AG20443 (cell line): Measurements from ENCODE around the gene GP5.
A peak's percentile ranks its signal among the peaks of the same experiment; 100 is the strongest.

Experiments used
- DNase-seq: peaks from one replicate; pipeline ENCODE4 v3.0.0; 2012; ENCODE audit warnings: low spot score, mixed read lengths

GP5 gene, protein sequence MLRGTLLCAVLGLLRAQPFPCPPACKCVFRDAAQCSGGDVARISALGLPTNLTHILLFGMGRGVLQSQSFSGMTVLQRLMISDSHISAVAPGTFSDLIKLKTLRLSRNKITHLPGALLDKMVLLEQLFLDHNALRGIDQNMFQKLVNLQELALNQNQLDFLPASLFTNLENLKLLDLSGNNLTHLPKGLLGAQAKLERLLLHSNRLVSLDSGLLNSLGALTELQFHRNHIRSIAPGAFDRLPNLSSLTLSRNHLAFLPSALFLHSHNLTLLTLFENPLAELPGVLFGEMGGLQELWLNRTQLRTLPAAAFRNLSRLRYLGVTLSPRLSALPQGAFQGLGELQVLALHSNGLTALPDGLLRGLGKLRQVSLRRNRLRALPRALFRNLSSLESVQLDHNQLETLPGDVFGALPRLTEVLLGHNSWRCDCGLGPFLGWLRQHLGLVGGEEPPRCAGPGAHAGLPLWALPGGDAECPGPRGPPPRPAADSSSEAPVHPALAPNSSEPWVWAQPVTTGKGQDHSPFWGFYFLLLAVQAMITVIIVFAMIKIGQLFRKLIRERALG

DNA sequence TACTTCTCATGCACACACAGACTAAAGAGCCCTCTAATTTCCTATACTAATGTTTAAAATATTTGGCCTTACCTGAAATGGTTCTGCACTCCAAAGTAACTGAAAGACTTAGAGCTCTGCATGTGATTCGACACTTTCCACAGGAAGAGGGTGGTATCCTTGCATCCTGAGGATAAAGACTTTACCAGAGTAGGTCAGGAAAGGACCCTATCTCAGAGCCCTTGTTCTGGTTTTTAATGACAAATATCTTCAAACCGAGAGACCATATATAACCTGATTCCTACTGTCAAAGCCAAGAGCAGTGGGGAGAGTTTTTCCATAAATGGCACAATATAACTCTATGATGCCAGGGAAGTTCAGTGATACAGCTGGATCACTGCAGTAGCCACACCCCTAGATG lies at the start of gene GP5:
Gene GP5, minus strand, starts transcription at position 101 of the 400 bp plus-strand sequence. CDS start 984 bp downstream, outside the sequence.
- DNase-seq = no peak

DNA sequence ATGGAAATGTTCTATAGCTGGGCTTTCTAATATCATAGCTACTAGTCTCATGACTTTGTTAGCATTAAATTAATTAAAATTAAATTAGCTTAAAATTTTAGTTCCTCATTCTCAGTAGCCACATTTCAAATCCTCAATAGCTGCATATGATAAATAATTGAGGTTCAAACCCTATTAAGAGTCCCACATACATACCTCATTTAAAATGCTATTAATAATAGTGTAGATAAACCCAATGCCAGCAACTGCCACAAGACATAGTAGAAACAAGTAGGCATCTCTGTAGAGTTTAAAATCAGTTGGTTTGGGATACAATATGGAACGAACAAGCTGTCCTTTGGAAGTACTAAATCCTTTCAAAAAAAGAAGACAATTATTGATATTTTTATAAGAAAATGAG lies 48.6 kb upstream of the GP5 start:
- DNase-seq = no peak

DNA sequence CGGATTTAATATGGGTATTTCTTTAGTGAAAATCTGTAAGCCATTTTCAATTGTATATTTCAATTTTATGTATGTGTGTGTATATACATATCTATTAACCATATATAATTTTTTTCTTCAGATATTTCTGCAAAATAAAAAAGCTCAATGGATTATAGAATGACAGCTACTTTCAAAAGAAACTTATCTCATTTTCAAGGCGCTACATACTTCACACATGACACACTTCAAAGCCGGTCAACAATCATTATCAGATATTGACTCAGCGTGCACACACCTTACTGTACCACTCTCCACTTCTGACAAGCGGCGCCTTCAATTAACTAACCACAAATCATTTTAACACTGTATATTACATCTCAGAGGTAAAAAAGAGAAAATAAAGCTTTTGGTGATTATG lies 48.1 kb upstream of the GP5 start:
- DNase-seq = no peak

DNA sequence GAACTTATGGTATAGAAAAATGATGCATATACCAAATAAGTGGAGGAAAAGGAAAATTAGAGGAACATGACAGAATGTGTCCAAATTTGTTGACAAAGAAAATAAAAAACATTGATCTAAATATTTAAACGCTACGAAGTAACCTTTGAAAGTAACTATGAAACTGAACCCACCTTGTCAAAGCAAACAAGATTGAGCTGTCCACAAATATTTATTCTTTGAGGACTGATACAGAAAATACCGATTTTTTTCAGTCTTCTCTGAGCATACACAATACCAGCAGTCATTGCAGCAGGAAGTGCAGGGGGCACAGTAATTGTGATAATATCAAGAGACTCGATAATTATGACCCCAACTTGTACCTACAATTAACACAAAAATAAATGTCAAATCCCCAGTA lies 47.7 kb upstream of the GP5 start:
- no peak for DNase-seq

DNA sequence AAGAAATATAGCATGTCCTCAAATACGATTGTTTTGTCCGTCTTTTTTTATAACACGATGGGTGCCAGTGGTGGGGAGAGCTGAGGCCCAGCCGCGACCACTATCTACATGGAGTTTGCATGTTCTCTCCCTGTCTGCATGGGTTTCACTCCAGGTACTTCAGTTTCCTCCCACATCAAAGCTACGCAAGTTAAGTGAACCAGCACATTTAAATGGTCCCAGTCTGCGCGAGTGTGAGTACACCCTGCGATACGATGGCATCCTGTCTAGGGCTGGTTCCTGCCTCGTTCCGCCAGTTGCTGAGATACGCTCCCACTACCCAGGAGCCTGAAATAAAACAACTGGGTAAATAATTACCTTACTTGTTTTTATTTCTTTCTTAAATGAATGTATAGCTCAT lies 47.1 kb upstream of the GP5 start:
- no peak for DNase-seq

DNA sequence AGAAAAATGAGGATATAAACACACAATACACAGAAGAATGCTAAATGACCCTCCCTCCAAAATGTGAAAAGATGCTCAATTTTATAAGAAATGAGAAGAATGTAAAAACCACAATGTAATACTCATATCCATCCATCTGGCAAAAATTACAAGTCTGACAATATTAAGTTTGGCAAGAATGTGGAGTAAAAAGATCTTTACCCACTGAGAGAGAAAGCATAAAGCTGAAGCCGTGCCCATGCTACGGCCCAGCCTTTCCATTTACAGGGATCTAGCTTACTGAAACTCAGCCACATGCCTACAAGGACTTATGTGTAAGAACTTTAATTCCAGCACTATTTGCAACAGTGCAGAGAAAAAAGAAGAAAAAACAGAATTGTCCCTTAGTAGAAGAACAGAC lies 44.8 kb upstream of the GP5 start:
- no peak for DNase-seq

DNA sequence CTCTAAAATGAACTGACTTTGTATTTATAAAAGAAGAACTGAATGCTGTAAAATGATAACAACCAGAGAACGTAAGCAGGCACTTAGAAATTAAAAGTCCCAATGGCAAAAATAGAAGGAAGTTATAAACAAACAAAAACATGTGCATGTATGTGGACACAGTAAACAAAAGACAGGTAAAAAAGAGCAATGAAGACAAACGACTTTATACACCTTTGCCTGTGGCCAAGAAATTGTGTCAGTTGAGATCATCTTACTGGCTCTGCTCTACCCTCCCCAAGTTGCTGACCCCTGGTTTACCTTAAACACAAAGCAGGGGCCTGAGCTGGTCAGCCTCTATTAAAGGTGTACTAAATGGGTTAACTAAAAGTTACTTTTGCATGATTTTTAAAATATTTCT lies 41.7 kb upstream of the GP5 start:
- no peak for DNase-seq

DNA sequence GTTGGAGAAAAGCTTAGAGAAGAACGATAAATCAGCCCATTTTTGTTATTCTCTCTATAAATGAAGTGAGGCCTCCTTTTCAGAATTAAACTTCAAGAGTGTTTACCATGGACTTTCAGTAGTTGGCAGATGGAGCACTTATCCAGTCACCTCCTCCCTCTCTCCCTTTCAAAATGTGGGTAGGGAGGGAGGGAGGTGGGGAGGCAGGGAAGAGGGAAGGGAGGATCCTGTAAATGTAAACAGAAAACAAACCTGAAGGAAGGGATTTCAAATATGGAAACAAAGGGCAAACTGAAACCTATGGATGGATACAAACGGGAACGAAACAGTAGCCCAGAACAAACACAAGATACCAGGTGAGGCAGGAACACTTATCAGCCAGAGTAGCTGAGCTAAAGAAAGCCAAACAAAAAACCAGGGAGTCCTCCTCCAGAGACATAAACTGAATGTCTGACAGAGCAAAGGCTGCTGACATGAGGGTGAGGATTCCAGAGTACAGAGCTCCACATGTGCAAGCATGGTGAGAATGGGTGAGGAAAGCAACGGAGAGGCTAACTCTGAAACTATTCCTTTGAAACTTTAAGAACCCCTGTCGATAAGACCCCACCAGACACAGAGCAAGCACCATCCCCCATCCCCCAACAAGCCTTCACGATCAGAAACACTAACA lies 41.0 kb upstream of the GP5 start:
- no peak for DNase-seq

DNA sequence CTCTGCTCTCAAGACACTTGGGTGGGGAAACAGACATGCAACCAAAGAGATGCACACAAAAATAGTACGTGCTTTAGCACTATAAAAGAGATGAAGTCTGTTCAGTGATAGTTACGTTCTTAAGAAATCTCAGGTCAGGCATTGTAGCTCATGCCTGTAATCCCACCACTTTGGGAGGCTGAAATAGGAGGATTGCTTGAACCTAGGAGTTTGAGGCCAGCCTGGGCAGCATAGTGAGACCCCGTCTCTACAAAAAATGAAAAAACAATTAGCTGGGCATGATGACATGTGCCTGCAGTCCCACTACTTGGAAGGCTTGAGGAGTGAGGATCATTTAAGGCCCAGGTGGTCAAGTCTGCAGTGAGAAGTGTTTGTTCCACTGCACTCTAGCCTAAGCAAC lies 35.4 kb upstream of the GP5 start:
- no peak for DNase-seq

DNA sequence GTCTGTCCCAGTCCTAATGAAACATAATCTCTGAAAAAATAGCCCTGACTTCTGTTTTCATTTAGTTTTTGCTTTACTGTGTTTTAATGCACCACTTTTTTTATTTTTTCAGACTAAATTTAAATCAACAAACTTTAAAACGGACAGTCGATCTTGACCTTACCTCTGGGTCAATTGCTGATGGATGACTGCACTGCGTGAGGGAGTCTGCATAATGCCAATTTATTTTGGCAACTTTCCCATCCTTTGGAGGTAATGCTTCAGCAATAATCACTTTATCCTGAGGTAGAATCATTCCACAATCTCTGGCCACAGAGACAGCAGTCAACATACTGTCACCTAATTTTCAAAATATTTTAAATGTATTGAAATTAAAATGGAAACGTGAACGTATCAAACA lies 32.5 kb upstream of the GP5 start:
- no peak for DNase-seq

DNA sequence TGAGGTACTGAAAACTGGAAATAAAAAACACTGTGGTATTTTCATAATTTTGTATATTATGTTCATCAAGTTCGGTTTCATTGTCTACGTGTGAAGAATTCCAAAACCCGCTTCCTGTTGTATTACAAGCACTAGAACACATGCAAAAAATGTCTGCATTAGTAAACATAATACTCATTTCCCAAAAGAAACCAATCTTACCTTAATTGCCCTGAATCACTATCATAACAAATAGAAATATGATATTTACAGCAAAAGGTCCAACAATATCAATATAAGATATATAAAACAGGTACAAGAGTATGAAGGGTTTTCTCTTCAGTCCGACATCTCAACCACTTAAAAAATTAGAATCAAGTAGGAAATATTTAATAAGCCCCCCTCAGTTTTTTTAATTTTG lies 26.3 kb upstream of the GP5 start:
- no peak for DNase-seq

DNA sequence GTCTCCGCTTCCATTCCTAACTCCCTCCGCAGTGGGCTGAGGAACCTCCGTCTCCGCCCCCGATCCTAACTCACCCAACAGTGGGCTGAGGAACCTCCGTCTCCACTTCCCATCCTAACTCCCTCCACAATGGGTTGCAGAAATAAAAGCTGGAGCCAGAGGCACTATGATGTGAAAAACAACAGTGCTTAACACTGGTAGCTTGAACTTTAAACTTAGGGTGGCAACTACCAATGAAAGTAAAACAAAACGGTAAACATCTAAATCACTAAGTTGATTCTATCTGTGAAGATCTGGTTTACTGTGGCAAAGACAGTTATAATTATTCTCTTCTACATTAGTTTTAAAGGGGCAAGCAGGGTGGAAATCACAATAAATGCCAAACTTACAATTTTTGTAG lies 25.9 kb upstream of the GP5 start:
- no peak for DNase-seq

DNA sequence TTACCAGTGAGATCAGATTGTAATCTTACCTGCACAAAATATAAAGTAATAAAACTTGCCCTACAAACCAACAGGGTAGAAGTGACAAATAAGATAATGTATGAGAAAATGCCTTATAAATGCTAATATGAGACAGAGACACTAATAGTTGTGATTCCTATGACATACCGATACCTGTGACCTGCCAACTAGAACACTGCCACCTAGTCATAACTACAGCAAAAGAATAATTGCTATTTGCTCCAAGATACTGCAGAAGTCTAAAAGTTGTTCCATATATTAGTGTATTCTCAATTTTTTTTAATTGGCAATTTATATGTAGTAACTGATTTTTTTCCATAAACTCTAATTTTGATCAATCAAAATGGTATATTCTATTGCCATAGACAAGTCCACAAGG lies 25.3 kb upstream of the GP5 start:
- no peak for DNase-seq

DNA sequence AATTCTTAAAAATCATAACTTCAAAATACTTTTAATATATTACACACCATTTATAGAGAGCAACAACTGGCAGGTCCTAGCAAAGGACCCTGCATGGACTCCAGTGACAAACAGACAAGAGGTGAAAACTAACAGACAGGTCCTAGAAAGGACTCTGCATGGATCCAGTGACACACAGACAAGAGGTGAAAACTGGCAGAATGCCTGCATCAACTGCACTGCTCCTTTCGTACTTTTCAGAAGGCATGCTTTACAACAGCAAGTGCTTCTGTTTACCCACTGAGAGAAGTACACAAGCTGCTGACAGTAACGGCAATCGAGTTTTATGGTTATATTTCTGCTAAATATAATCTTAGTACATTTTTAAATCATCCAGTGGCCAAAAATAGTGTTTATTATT lies 24.3 kb upstream of the GP5 start:
- no peak for DNase-seq

DNA sequence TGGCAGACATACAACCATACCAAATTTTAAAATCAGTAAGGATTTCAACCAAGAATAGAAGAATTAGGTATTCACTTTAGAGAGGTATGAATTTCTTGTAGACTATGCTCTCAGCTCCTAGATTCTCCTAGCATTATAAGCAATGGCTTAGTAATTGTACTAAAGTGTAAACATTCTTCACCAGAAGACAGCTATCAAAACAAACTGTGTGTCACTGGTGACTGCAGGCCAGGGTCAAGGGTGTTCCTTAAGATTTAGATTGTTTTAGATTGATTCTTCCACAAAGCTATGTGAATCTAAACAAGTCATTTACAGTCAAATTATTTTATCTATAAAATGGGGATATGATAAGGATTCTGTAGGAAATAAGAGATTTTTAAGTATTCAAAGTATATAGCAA lies 23.1 kb upstream of the GP5 start:
- DNase-seq = peak; percentile 34

DNA sequence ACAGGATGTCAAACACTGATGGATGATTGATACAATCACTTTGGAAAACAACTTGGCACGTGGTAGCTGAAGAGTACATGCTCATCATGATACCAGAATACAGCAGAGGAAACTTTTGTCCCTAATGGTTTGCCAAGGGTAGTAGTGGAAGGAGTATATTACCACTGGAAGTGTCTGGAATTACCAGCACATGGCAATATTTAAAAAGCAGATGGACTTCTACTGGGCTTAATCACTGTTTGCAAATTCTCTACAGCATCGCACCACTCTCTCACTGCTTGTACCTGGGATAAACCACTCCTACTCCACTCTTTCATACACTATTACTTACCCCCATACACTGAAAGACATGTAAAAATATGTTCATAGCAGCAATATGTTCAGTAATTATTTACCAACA lies 19.6 kb upstream of the GP5 start:
- no peak for DNase-seq

DNA sequence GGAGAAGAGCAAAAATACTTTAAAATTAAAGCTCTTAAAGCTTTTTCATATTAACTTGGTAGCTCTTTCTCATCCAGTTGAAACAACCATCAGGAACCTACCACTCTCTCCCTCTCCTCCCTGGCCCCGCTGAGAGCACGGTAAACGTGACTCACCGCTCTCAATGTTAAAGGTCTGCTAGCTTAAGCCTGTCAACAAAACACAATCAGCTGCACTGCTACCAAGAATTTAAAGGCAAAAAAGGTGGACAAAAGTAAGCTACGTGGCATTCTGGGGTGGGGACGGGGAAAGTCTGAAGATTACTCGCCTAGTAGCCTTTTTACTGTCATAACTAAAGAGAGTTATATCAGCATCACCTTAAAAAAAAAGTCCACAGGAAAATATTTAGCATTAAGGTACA lies 8.4 kb upstream of the GP5 start:
- no peak for DNase-seq

DNA sequence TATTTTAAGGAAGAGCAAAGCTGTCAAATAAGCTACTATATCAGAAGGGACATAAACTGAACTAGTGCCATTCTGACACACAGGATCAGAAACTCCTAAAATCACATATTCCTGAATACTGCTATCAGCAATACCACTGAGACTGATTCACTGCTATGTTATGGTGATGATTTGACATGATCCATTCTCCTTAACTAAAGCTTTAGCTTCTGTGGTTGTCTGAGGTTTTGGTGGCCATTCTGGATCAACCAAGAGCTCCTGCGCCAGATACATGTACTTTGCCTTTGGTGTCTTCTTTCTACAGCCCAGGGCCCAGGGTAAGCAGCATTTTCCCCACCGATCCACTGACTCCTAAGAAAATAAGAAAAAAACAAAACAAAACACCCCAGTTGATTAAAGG lies 6.7 kb upstream of the GP5 start:
- no peak for DNase-seq

DNA sequence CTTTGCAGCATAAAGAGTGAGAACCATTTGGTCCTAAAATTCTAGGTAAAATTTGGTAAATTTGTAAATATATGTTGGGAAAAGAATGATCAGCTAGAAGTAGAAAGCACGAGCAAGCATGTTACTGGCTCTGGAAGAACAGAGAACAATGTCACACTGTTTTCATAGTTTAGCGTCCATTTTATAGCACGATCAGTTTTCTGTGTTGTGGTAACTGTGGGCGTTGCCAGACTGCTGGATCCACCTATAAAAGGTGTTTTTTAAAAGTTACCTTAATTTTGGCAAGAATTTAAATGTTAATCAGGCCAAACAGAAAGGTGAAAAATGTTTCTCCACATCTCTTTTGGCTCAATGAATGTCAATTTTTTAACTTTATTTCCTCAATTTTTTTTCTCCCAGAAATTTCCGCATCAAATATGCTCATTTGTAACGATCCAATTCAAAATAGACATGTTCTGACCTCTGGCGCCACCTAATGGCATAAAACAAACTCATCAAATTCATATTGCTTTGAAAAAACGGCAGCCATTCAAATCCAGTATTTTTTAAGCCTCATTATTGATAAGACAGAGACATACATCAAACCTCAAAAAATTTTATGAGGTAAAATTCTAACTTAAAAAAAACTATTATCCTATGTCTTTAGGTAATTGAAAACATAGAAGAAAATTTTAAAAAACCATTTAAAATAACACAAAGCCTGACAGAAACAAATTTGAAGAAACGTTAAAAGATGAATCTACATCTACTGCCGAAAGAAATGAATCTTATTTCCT lies 5.5 kb upstream of the GP5 start:
- DNase-seq = peak; percentile 40

DNA sequence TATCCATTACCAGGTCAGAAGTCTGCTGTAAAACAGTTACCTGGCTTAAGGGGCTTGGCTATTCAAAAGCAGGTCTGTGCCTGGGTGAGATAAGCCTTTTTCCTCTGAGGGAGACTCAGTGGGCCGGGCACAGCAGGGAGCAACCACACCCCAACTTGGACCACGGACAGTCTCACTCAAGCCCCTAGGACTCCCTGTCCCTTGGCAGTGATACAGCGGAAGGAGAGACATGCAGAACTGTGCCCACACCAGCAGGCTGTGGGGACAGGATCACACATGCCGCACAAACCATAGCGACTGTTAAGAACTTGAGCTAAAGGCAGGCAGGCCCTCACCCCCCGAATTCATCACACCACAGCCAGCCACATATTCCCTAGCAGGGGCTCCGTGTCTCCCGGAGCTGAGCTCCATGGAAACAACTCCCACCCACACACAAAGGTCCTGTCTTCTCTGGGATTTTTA lies 2.8 kb upstream of the GP5 start:
- DNase-seq = no peak

DNA sequence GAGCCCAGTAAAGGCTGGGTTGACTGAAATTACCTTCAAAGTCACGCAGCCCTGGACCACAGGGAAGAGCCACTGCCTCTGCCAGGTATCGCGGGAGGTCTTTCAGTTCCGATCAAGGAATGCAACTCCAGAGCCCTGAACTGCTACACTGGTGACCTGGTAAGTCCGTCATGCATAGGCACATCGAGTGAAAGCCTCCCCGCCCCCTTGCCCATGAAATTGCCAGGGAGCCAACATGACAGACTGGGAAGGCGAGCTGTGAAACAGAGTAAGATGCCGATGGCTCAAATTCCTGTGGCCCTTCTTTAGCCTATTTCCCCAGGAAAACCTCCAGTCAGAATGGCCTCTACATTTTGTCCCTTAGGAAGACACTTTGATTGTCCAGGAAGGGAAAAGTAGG lies 2.3 kb upstream of the GP5 start:
- DNase-seq = no peak

DNA sequence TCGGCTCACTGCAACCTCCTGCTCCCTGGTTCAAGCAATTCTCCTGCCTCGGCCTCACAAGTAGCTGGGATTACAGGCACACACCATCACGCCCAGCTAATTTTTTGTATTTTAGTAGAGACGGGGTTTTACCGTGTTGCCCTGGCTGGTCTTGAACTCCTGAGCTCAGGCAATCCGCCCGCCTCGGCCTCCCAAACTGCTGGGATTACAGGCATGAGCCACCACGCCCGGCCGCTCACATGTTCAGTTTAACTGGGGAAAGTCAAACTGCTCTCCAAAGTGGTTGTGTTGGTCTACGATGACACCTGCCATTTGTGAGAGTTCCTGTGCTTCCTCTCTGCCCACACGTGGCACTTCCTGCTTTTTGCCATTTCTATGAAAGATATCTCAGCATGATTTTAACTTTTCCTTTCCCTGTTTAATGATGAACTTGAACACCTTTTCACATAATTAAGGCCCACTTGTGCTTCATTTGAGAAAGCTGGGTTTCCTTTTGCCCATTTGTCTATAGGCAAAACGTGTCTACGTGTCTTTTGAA lies 877 bp upstream of the GP5 start:
- no peak for DNase-seq
